Endothelial cell of umbilical vein (primary cell): Measurements from ENCODE around the gene FREM1. TPM values are rescaled to one million over a fixed set of nuclear protein-coding genes. Genes with fewer than 3 reads are reported as not detected.

Experiments used
- BruUV-seq: library from RNA; stranded (reverse); fragments of 400-500 nt; replicated peaks from 2 replicates; lab custom pipeline; 2021; lab: Mats Ljungman, UMichigan
- CTCF ChIA-PET: fragments of 300-600, 350-600 bp; sonication (Branson Sonifier 250); formaldehyde crosslinking; loops from one replicate; lab custom pipeline; 2021; ENCODE audit warnings: antibody characterized with exemption, inconsistent platforms; lab: Charles Lee
- POLR2A ChIA-PET: fragments of 300-600, 350-600 bp; sonication (Branson Sonifier 250); formaldehyde crosslinking; loops from one replicate; lab custom pipeline; 2021; ENCODE audit warnings: antibody characterized with exemption, inconsistent platforms; lab: Charles Lee
- DNase-seq: peaks from one replicate; pipeline ENCODE4 v3.0.0-alpha.2; 2011; ENCODE audit warnings: low read depth, low spot score
- FAIRE-seq: peaks from 2 replicates; lab custom pipeline; 2011; peaks lifted over from hg19 to GRCh38; lab: Jason Lieb, UNC
- H2AFZ ChIP-seq: 2 replicates; pipeline ENCODE4 v1.6.0; 2012; ENCODE audit warnings: low read depth, low read length, control low read depth, inconsistent platforms
- H3K27ac ChIP-seq: 2 replicates; pipeline ENCODE4 v1.5.1; 2011; ENCODE audit warnings: low read depth, mild to moderate bottlenecking, control low read depth, low read length, moderate library complexity; ENCODE audit not compliant: insufficient read depth
- H3K27me3 ChIP-seq, 2 experiments: 2 replicates each; pipeline versions ENCODE4 v1.6.0 to v1.6.1; 2011; ENCODE audit warnings: low read length in 2 of 2, mixed read lengths in 1 of 2; ENCODE audit not compliant: control insufficient read depth in 2 of 2, insufficient read depth in 2 of 2
- H3K36me3 ChIP-seq, 2 experiments: 2 replicates in 1 of 2; 3 replicates in 1 of 2; pipeline ENCODE4 v1.5.1; 2011; ENCODE audit warnings: low read length in 2 of 2, mild to moderate bottlenecking in 1 of 2, moderate library complexity in 1 of 2; ENCODE audit not compliant: control insufficient read depth in 2 of 2, insufficient read depth in 2 of 2; ENCODE audit errors: extremely low read depth in 1 of 2
- H3K4me1 ChIP-seq: 3 replicates; pipeline ENCODE4 v1.5.1; 2011; ENCODE audit warnings: mild to moderate bottlenecking, low read length; ENCODE audit not compliant: control insufficient read depth, insufficient read depth; ENCODE audit errors: extremely low read depth
- H3K4me2 ChIP-seq: 2 replicates; pipeline ENCODE4 v1.6.1; 2011; ENCODE audit warnings: low read length, control low read depth, mixed read lengths; ENCODE audit not compliant: insufficient read depth
- H3K4me3 ChIP-seq, 3 experiments: fragments of 200-600 bp in 1 of 3; sonication (generic), shearing (Covaris generic) in 1 of 3; replicated peaks in 1 of 3; 2 replicates each; pipeline ENCODE4 v1.5.1; 2011 to 2016; ENCODE audit warnings: control low read depth in 3 of 3, low read length in 3 of 3, mild to moderate bottlenecking in 2 of 3, inconsistent platforms in 1 of 3, low read depth in 1 of 3, moderate library complexity in 1 of 3; ENCODE audit not compliant: insufficient read depth in 1 of 3
- H3K79me2 ChIP-seq: 2 replicates; pipeline ENCODE4 v1.6.0; 2012; ENCODE audit warnings: low read length, inconsistent platforms; ENCODE audit not compliant: control insufficient read depth, insufficient read depth
- H3K9ac ChIP-seq: replicated peaks from 2 replicates; pipeline ENCODE3; 2011; ENCODE audit warnings: low read length, control low read depth; ENCODE audit not compliant: insufficient read depth; ENCODE audit errors: extremely low read depth
- H3K9me1 ChIP-seq: replicated peaks from 3 replicates; pipeline ENCODE4 v1.6.0; 2011; ENCODE audit warnings: mild to moderate bottlenecking, low read length; ENCODE audit not compliant: control insufficient read depth, insufficient read depth; ENCODE audit errors: extremely low read depth
- H3K9me3 ChIP-seq: replicated peaks from 2 replicates; pipeline ENCODE4 v1.5.1; 2012; ENCODE audit warnings: low read length, inconsistent platforms; ENCODE audit not compliant: control insufficient read depth, insufficient read depth
- H4K20me1 ChIP-seq: replicated peaks from 2 replicates; pipeline ENCODE3; 2011; ENCODE audit warnings: mild to moderate bottlenecking, low read length; ENCODE audit not compliant: control insufficient read depth, insufficient read depth; ENCODE audit errors: extremely low read depth
- CTCF ChIP-seq, 2 donors: IDR thresholded peaks; 1 replicate in 1 of 2; 2 replicates in 1 of 2; pipeline ENCODE4 v1.5.1; 2011; ENCODE audit warnings: low read length in 2 of 2, mild to moderate bottlenecking in 2 of 2, moderate library complexity in 2 of 2, control low read depth in 1 of 2, inconsistent platforms in 1 of 2, low read depth in 1 of 2; ENCODE audit not compliant: insufficient read depth in 1 of 2; ENCODE audit errors: extremely low read depth in 1 of 2
- EZH2 ChIP-seq: IDR thresholded peaks from 2 replicates; pipeline ENCODE4 v1.6.1; 2012; ENCODE audit warnings: borderline replicate concordance, low read depth, mild to moderate bottlenecking, moderate library complexity, low read length, inconsistent platforms; ENCODE audit not compliant: severe bottlenecking
- FOS ChIP-seq: IDR thresholded peaks from 2 replicates; pipeline ENCODE4 v1.6.1; 2011; ENCODE audit warnings: mild to moderate bottlenecking, low read length, moderate library complexity, borderline replicate concordance; ENCODE audit not compliant: insufficient read depth
- GATA2 ChIP-seq: IDR thresholded peaks from 2 replicates; pipeline ENCODE4 v1.7.0; 2011; ENCODE audit warnings: low read depth, mild to moderate bottlenecking, moderate library complexity, mixed read lengths, low read length; ENCODE audit not compliant: insufficient read length, insufficient read depth
- JUN ChIP-seq: IDR thresholded peaks from 2 replicates; pipeline ENCODE4 v1.6.1; 2011; ENCODE audit warnings: borderline replicate concordance, low read depth; ENCODE audit not compliant: insufficient read length, insufficient read depth
- MAX ChIP-seq: IDR thresholded peaks from 2 replicates; pipeline ENCODE4 v1.6.1; 2011; ENCODE audit not compliant: insufficient read depth, insufficient read length
- MYC ChIP-seq: IDR thresholded peaks from one replicate; pipeline ENCODE4 v1.6.1; 2011; ENCODE audit warnings: mild to moderate bottlenecking, low read depth, low read length
- POLR2A ChIP-seq: IDR thresholded peaks from 2 replicates; pipeline ENCODE4 v1.6.1; 2012; ENCODE audit warnings: low read depth, mild to moderate bottlenecking, control low read depth, low read length
- POLR2AphosphoS5 ChIP-seq: IDR thresholded peaks from 2 replicates; pipeline ENCODE4 v1.6.1; 2012; ENCODE audit warnings: low read depth, mild to moderate bottlenecking, control low read depth, low read length, moderate library complexity; ENCODE audit not compliant: insufficient read depth
- dilution Hi-C: fragments of 300-500 bp; cut with MboI; formaldehyde crosslinking; loops from one replicate; pipeline ENCODE4 v1.15.0; 2019; ENCODE audit warnings: low sequenced_read_pairs; ENCODE audit not compliant: extremely low pct_ligation_motif_present
- intact Hi-C: fragments of 100-400 bp; cut with micrococcal nuclease; formaldehyde crosslinking; loops from one replicate; pipeline ENCODE4 v1.10.0; 2022
- polyA plus RNA-seq, 4 experiments: library from polyadenylated mRNA; depleted of rRNA in 3 of 4; stranded (reverse) in 3 of 4; unstranded in 1 of 4; fragments of >200 nt; gene quantifications; 2 replicates each; pipeline versions ENCODE4 v1.2.1 to v1.2.3, GENCODE V29; 2011 to 2012; ENCODE audit warnings: missing spikeins in 1 of 4
- total RNA-seq: library from RNA; stranded (reverse); gene quantifications from 2 replicates; pipeline ENCODE4 v1.2.3, GENCODE V29; 2021

Gene FREM1
- total and polyA plus RNA-seq, 2 donors (not counting 3 experiments of a cell fraction or from before 2014, with no cell fraction given): 0.10 to 0.29 TPM

DNA sequence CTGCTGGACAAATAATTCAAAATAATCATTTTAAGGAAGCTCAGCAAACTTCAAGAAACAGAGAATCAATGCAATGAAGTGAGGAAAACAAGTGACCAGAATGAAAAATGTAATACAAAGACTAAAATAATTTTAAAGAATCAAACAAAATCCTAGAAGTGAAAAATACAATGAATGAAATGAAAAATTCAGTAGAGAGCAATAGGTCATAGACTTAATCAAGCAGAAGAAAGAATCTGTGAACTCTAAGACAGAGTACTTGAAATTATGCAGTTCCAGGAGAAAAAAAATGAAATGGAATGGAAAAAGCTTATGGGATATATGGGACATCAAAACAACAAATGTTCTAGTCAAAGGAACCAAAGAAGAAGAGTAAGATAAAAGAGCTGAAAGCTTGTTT, 205.1 kb downstream of the FREM1 start:
- H3K9me3 ChIP-seq: no peaks in the 10 kb centered on the region
- ChIA-PET POLR2A (interaction anchor here (0.7 kb wide), 1 partner anchor 1718 kb away, joined by 3 read pairs; no protein-coding TSS in a partner anchor), CTCF (interaction anchor here (0.9 to 1.7 kb wide), 2 partner anchors 53 to 63 kb away, joined by 4 to 6 read pairs; no protein-coding TSS in a partner anchor)
- H3K4me2 ChIP-seq: no peak overlapping the region
- no peak for FAIRE-seq
- H3K9ac ChIP-seq: no peak overlapping the region
- no TSS peak for BruUV-seq
- no peak for DNase-seq
- H3K4me3 ChIP-seq: no peak overlapping the region
- intact Hi-C loops (no loop called here), dilution Hi-C loops (no loop called here)
- no peaks in the 10 kb centered on the region for H4K20me1 ChIP-seq
- no peak overlapping the region for H3K27ac ChIP-seq
- peaks cover 0 to 6% of the 10 kb centered on the region in 2 experiments for H3K27me3 ChIP-seq
- H3K36me3 ChIP-seq: no peaks in the 10 kb centered on the region
- H3K4me1 ChIP-seq: no peaks in the 10 kb centered on the region
- no peaks in the 10 kb centered on the region for H3K9me1 ChIP-seq
- no peaks in the 10 kb centered on the region for H3K79me2 ChIP-seq
- TF ChIP-seq FOS (no peak), MYC (no peak), CTCF (IDR thresholded peaks at IDR 0.05; ENCODE audit: extremely low read depth in 1 of 2, insufficient read depth in 1 of 2, low read depth in 1 of 2, low read length in 2 of 2) (no peak), POLR2AphosphoS5 (no peak), GATA2 (no peak), EZH2 (no peak), MAX (no peak), JUN (no peak), POLR2A (no peak)
- H2AFZ ChIP-seq: no peak overlapping the region
